IPS DF 6.9 (cell line): ENCODE results near the gene HTR3E.
"Not testable (repeated sequence)": the region's sequence is repeated elsewhere in the genome, so short reads cannot be mapped to it uniquely, and the experiment has no call there.

ENCODE experiments used
- DNase-seq: peaks from one replicate; pipeline ENCODE4 v3.0.0-alpha.2; 2013; ENCODE audit warnings: low read depth, low spot score
- H3K27ac ChIP-seq: one replicate; pipeline ENCODE4 v1.5.1; 2013; ENCODE audit warnings: low read length, control low read depth
- H3K27me3 ChIP-seq: 2 replicates; pipeline ENCODE4 v1.6.1; 2013; ENCODE audit warnings: mild to moderate bottlenecking, low read length; ENCODE audit not compliant: control insufficient read depth, insufficient read depth
- H3K36me3 ChIP-seq: 2 replicates; pipeline ENCODE4 v1.6.1; 2013; ENCODE audit warnings: low read length; ENCODE audit not compliant: control insufficient read depth, insufficient read depth
- H3K4me1 ChIP-seq: 2 replicates; pipeline ENCODE4 v1.6.1; 2013; ENCODE audit warnings: low read length; ENCODE audit not compliant: control insufficient read depth, insufficient read depth
- H3K4me3 ChIP-seq: 2 replicates; pipeline ENCODE4 v1.5.1; 2013; ENCODE audit warnings: mild to moderate bottlenecking, low read length
- H3K9me3 ChIP-seq: 2 replicates; pipeline ENCODE4 v1.6.1; 2013; ENCODE audit warnings: low read length, inconsistent platforms; ENCODE audit not compliant: control insufficient read depth, insufficient read depth
- WGBS: extraction: QIAGEN DNeasy Blood & Tissue Kit; methylation state at CpG from one replicate; pipeline ENCODE4 v1.1.7; 2013; ENCODE audit warnings: mixed read lengths, missing lambda C conversion rate; ENCODE audit not compliant: insufficient read length, insufficient coverage; 5-methylcytosine and 5-hydroxymethylcytosine counted together

Gene HTR3E

DNA sequence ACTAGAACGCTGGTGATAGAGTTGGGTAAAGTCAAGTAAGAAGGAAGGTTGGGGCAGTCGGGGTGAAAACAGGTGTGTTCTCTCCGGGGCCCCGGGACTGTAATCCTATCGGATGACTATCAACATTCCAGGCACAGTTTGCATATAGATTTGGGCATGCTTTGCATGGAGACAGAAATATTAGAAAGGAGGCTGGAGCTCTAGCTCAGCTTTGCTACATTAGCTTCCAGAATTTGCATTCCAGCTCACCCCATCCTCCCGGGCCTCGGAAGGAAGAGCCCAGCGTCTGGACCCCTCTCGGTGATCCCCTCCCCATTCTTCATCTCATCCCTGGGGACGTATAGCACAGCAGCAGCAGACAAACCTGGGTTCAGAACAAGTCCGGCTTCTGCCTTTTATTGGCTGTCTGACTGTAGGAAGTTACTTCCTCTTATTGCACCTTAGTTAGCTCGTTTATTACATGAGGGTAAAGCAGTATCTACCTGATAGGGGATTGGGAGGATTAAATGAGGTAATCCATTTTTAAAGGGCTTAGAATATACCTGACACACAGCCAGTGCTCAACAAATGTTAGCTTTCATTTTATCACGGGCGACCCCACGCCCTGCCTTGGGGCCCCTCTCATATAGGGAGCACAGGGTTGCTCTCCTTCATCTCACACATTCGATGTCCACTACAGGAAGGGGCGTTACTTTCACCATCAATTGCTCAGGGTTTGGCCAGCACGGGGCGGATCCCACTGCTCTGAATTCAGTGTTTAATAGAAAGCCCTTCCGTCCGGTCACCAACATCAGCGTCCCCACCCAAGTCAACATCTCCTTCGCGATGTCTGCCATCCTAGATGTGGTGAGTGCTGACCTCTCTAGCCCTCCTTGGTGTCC is 3.2 kb downstream of the HTR3E start:
- H3K4me3 ChIP-seq = no peak overlapping the region
- H3K27me3 ChIP-seq = no peaks in the 10 kb centered on the region
- no CpG with 5 or more reads among the region's 24 CpGs for WGBS
- H3K27ac ChIP-seq = no peak overlapping the region
- no peak for DNase-seq
- no peaks in the 10 kb centered on the region for H3K9me3 ChIP-seq
- H3K4me1 ChIP-seq = no peaks in the 10 kb centered on the region
- no peaks in the 10 kb centered on the region for H3K36me3 ChIP-seq

DNA sequence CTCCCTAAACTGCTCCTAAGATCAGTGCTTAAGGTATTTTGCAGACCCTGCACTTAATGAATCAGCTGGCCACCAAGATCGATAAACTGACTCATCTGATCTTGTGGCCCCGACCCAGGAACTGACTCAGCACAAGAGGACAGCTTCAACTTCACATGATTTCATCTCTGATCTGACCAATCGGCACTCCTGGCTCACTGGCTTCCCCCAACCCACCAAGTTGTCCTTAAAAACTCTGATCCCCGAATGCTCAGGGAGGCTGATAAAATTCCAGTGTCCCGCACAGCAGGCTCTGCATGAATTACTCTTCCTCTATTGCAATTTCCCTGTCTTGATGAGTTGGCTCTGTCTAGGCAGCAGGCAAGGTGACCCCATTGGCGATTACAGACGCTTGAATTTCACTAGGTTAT is 13.5 kb downstream of the HTR3E start:
- Histone ChIP-seq H3K9me3 (no peaks in the 10 kb centered on the region), H3K27ac (no peak overlapping the region), H3K27me3 (no peaks in the 10 kb centered on the region), H3K36me3 (no peaks in the 10 kb centered on the region), H3K4me1 (no peaks in the 10 kb centered on the region), H3K4me3 (no peak overlapping the region)
- no peak for DNase-seq
- no CpG with 5 or more reads among the region's 7 CpGs for WGBS

DNA sequence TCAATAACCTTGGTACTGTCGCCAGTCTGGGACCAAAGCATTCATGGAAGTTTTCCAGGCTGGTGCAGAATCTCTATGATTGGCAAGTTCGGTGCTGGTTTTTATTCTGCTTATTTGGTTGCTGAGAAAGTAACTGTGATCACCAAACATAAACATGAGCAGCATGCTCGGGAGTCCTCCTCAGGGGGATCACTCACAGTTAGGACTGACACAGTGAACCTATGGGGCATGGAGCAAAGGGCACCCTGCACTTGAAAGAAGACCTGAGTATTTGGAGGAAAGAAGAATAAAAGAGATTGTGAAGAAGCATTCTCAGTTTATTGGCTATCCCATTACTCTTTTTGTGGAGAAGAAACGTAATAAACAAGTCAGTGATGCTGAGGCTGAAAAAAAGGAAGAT is 19.2 kb downstream of the HTR3E start:
- DNase-seq = no peak
- H3K9me3 ChIP-seq = no peaks in the 10 kb centered on the region
- H3K27ac ChIP-seq = no peak overlapping the region
- H3K36me3 ChIP-seq = no peaks in the 10 kb centered on the region
- no peaks in the 10 kb centered on the region for H3K27me3 ChIP-seq
- no peak overlapping the region for H3K4me3 ChIP-seq
- no CpG with 5 or more reads among the region's 4 CpGs for WGBS
- no peaks in the 10 kb centered on the region for H3K4me1 ChIP-seq

DNA sequence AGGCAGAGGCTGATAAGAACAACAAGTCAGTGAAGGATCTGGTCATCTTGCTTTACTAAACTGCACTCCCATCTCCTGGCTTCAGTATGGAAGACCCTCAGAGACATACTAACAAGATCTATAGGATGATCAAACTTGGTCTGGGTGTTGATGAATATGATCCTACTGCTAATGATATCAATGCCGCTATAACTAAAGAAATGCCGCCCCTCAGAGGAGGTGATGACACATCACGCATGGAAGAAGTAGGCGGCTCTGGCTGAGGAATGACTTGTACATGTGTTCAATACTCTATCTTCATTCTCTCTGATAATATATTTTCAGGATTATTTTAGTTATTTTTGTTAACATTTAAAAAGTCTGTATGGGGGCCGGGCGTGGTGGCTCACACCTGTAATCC is 20.8 kb downstream of the HTR3E start:
- H3K4me1 ChIP-seq = no peaks in the 10 kb centered on the region
- no peak overlapping the region for H3K27ac ChIP-seq
- WGBS = no CpG with 5 or more reads among the region's 6 CpGs
- DNase-seq = no peak
- H3K27me3 ChIP-seq = no peaks in the 10 kb centered on the region
- H3K4me3 ChIP-seq = no peak overlapping the region
- H3K36me3 ChIP-seq = no peaks in the 10 kb centered on the region
- H3K9me3 ChIP-seq = no peaks in the 10 kb centered on the region

DNA sequence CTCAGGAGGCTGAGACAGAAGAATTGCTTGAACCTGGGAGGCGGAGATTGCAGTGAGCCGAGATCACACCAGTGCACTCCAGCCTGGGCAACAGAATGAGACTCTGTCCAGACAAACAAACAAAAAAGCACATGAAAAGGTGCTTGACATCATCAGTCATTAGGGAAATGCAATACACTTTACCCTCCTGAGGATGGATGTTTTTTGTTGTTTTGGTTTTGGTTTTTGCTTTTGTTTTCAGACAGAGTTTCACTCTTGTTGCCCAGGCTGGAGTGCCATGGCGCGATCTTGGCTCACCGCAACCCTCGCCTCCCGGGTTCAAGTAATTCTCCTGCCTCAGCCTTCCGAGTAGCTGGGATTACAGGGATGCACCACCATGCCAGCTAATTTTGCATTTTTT is 24.2 kb downstream of the HTR3E start:
- H3K27me3 ChIP-seq, H3K4me3 ChIP-seq, H3K9me3 ChIP-seq, H3K4me1 ChIP-seq, H3K27ac ChIP-seq, H3K36me3 ChIP-seq, DNase-seq: not testable (repeated sequence)
- WGBS = no CpG with 5 or more reads among the region's 8 CpGs

DNA sequence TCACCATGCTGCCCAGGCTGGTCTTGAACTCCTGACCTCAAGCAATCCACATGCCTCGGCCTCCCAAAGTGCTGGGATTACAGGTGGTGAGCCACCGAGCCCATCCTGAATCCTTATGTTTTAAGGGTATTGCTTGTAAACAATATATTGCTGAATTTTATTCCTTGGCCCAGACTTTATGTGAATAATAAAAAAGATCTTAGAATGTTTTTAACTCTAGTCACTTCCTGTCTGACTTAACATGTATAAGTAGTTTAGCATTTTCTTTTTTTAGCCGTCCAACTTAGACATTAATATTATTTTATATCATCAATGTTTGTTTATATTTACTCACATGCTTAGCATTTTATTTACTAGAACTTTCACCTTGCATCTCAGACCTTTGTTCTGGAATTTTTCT is 29.1 kb downstream of the HTR3E start:
- no peak overlapping the region for H3K4me3 ChIP-seq
- no peak for DNase-seq
- H3K27ac ChIP-seq = no peak overlapping the region
- WGBS = no CpG with 5 or more reads among the region's 3 CpGs
- peaks cover 1% of the 10 kb centered on the region; the same call in 1 of the 2 replicates for H3K4me1 ChIP-seq
- no peaks in the 10 kb centered on the region for H3K9me3 ChIP-seq
- no peaks in the 10 kb centered on the region for H3K27me3 ChIP-seq
- no peaks in the 10 kb centered on the region for H3K36me3 ChIP-seq

DNA sequence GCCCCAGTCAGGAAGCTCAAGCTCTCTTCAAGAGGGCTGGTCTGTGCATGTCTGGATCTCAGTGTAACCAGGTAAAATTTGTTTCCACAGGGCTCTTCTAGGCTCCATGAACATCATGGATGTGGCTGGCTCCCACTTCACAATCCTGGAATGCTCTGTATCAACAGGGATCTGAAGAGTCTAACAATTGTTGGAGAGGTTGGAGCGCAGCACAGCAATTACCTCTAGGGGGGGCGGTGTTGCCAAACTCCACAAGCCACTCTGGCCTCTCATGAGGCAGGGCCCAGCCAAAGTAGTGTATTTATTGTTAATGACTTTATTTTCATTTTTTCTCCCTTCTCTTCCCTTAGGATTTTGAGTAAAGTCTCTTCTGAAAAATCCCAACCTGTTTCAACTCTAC is 32.1 kb downstream of the HTR3E start:
- no peaks in the 10 kb centered on the region for H3K27me3 ChIP-seq
- DNase-seq = no peak
- no peak overlapping the region for H3K27ac ChIP-seq
- H3K9me3 ChIP-seq = no peaks in the 10 kb centered on the region
- H3K4me1 ChIP-seq = peaks cover 1% of the 10 kb centered on the region; the same call in 1 of the 2 replicates
- no peaks in the 10 kb centered on the region for H3K36me3 ChIP-seq
- no CpG with 5 or more reads among the region's 2 CpGs for WGBS
- no peak overlapping the region for H3K4me3 ChIP-seq

DNA sequence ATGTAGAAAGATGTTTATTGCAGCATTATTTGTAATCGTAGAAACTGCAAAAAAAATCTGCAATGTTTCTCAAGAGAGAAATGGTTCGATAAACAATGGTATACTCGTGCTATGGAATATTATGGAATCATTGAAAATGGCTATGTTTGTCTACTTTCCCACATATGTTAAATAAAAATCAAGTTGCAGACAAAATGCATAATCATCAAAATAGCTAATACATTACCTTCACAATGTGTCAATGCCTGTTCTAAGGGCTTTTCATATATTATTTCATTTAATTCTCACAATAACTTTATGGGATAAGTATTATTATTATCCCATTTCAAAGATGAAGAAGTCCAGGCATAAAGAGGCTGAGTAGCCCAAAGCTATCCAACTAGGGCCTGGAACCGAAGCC is 36.1 kb downstream of the HTR3E start:
- Histone ChIP-seq H3K4me1 (peaks cover 1% of the 10 kb centered on the region; the same call in 1 of the 2 replicates), H3K36me3 (no peaks in the 10 kb centered on the region), H3K27ac (no peak overlapping the region), H3K4me3 (no peak overlapping the region), H3K27me3 (no peaks in the 10 kb centered on the region), H3K9me3 (no peaks in the 10 kb centered on the region)
- whole genome bisulfite sequencing = no CpG with 5 or more reads among the region's 4 CpGs
- DNase-seq = no peak

DNA sequence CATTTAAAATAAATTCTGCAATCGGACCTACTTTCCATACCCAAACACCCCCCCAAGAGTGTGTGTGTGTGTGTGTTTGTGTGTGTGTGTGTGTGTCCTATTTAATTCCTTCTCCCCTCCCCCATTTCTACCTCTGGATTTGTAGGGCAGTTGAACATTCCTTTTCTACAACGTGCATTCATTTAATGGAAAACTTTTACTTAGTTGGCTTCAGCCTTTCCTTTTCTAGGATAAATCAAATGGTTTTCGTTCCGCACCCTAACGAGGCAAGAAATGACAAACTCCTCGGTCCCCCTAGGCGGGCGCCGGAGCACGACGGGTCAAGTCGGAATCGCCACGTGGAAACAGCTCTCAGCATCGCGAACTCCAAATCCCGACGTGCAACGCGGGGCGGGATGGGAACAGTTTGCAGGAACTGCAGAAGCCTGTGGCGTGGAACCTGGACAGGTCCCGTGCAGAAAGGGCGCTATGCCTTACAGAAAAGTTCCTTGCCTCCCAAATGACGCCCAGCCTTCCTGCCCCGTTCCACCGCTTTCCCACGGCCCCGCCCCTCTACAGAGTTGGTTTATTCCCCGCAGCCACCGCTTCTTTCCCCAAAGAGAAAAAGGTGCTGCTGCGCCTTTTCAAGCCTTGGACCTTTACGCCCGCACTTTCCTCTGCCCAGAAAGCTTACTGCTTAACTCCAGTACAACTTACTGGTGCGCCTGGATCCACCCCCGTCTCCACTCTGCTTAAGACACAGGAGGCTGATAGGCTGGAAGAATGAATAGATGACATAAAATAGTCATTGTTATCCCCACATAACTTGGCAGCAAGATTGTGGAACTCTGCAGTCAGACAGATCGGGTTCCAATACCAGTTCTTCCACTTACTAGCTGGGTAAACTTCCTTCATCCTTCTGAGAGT is 37.2 kb downstream of the HTR3E start:
- Histone ChIP-seq H3K27ac (no peak overlapping the region), H3K9me3 (no peaks in the 10 kb centered on the region), H3K27me3 (no peaks in the 10 kb centered on the region), H3K36me3 (no peaks in the 10 kb centered on the region), H3K4me3 (peak overlapping the region; percentile 69; the same call in 1 of the 2 replicates), H3K4me1 (no peaks in the 10 kb centered on the region)
- WGBS = no CpG with 5 or more reads among the region's 37 CpGs
- DNase-seq = no peak

DNA sequence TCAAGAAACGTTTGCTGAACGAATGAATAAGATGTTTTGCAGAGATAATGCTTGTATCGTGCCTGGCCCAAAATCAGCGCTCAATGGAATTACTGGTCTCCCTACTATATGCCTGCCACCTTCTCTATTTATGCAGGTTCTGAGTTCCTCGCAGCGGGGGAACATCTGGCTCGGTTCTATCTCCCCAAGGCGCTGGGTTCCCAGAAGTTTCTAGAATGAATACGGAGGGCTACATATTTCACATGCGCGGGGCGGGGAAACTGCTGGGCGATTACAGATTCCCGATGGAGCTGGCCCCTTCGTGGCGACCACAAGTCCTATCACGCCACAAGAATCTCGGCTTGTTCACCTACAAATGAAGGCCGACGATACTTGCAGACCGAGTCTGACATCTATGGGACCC is 37.9 kb downstream of the HTR3E start:
- no peaks in the 10 kb centered on the region for H3K36me3 ChIP-seq
- no peak for DNase-seq

More for the DNA sequence above, 37.9 kb downstream of the HTR3E start:
- H3K9me3 ChIP-seq = no peaks in the 10 kb centered on the region
- H3K4me3 ChIP-seq = peak overlapping the region; percentile 69; the same call in 1 of the 2 replicates
- H3K27ac ChIP-seq = no peak overlapping the region
- WGBS = no CpG with 5 or more reads among the region's 21 CpGs
- no peaks in the 10 kb centered on the region for H3K27me3 ChIP-seq
- no peaks in the 10 kb centered on the region for H3K4me1 ChIP-seq
